DMS114 treated with DMSO at 0.1 percent for 48 hours (cell line): ENCODE measurements around the gene SCYGR4.

Source experiments
- DNase-seq: peaks from one replicate; lab custom pipeline; 2025; ENCODE audit not compliant: unreplicated experiment; lab: John Stamatoyannopoulos, UW

SCYGR4 gene

GRCh38 chr2:227613272-227613660, 4.0 kb upstream of the SCYGR4 start:
- no peak for DNase-seq

DNA sequence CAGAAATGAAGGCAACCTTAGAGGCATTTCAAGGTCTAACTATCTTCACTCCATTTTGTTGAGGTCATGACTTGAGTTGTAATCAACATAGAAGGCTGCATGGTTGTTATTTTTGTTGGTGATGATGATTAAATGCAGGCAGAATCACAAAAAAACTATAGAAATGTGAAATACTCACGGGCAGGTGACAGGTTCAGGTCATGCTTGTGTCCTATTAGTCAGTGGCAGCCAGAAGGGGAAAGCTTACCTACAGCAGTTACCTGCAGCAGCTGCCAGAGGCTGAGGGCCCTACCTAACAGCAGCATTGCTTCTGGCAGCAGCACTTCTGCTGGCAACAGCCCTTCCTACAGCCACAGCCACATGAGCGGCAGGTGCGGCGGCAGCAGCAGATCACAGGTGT, 3.1 kb upstream of the SCYGR4 start:
- DNase-seq: no peak

DNA sequence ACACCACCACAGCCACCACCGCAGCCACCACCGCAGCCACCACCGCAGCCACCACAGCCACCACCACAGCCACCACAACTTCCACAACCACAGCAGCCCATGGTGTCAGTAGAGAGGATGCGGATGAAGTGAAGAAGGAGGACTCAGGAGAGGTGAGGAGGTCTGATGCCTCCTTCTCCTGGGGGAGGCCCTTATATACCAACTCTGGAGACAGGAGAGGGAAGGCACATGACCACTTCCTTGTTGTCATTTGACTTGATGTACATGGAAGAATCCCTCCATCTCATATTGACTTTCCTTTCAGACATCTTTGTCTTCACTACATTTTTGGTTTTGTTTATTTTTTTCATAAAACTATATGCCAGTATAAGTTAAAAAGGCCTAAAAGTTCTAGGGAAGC, 2.6 kb upstream of the SCYGR4 start, which contains the start of gene SCYGR3:
TSS of gene SCYGR3 (minus strand) at position 101 of the 400 bp plus-strand sequence. CDS start at position 101, 0 bp downstream.
- DNase-seq: no peak

DNA sequence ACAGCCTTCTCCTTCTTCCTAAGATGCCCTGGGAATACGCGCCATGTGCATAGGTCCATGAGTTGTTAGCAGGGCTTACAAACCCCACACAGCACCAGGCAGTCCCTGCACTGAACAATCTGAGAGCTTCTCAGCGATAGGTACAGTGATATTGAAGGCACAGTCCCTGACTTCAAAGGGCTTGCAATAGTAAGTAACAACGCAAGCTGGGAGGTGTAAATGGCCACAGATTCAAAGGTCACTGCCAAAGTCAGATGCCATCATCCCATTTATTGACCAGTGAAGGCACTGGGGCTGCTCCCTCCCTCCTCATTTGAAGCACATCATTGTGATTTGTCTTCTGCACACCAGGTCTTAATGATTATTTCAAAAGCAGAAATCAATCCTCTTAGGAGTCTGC, 2.1 kb upstream of the SCYGR4 start:
- no peak for DNase-seq

DNA sequence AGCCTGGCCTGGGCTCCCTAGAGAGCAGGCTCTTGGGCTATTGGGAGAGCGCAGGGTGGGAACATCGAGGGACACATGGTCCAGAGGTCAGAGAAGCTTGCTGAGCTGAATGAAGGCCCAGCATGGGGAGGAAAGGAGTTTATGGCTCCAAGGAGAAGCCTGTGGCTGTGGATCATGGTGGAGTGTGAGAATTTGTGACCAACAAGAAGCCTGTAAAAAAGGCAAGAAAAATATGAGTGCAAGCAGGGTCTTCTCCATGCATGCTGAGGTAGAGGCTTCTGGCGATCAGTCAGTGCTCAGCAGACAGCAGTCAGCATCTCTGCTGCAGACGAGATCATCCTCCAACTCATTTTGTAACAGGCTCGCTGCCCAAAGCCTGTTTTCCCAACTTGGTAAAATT, 1.4 kb upstream of the SCYGR4 start:
- DNase-seq: no peak

- DNase-seq: no peak
Observed at GRCh38 chr2:227616631-227617030, 667 bp upstream of the SCYGR4 start.

DNA sequence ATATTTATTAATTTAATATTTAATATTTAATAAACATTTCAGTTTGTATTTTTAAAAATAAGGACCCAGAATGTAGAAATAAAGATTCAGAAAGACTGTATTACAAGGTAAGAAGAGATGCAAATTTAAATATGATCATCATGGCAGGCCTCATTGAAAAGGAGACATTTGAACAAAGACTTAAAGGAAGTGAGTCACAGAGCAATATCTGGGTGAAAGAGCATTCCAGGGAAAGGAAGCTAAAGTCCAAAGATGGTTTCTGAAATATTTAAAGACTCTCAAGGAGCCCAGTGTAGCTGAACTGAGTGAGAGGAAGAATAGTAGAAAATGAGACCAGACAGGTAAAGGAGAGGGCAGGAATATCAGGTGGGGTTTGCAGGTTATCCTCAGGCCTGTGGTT, 5.9 kb downstream of the SCYGR4 start:
- DNase-seq: no peak

DNA sequence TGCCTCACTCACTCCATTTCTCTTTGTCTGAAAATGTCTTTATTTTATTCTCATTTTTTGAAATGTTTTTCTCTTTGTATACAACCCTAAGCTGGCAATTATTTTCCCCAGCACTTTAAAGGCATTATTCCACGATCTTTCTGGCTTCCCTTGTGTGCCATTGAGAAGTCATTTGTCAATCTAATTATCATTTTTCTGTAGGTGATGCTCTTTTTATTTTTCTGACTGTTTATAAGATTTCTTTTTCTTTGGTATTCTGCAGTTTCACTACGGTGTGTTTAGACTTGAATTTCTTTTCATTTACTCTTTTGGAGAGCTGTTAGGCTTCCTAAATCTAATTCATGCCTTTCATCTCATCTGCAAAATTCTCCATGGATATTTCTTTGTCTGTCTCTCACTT, 8.1 kb downstream of the SCYGR4 start:
- no peak for DNase-seq

DNA sequence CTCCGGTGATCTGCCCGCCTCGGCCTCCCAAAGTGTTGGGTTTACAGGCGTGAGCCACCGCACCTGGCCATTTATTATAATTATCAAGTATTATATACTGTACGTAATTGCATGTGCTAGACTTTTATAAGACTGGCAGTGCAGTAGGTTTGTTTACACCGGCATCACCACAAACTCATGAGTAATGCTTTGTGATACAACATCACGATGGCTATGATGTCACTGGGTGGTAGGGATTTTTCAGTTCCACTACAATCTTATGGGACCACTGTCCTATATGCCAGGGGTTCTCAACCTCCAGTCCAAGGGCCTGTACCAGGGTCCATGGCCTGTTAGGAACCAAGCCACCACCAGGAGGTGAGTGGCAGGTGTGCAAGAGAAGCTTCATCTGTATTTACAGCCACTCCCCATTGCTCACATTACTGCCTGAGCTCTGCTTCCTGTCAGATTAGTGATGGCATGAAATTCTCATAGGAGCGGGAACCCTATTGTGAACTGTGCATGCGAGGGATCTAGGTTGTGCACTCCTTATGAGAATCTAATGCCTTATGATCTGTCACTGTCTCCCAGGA, 9.4 kb downstream of the SCYGR4 start:
- DNase-seq: no peak

- DNase-seq: no peak
Observed at GRCh38 chr2:227627769-227628168, 10.5 kb downstream of the SCYGR4 start.

- DNase-seq: no peak
Observed at GRCh38 chr2:227629435-227629834, 12.1 kb downstream of the SCYGR4 start.

GRCh38 chr2:227630322-227630721, 13.0 kb downstream of the SCYGR4 start:
- no peak for DNase-seq

- no peak for DNase-seq
Observed at GRCh38 chr2:227632827-227633226, 15.5 kb downstream of the SCYGR4 start.

DNA sequence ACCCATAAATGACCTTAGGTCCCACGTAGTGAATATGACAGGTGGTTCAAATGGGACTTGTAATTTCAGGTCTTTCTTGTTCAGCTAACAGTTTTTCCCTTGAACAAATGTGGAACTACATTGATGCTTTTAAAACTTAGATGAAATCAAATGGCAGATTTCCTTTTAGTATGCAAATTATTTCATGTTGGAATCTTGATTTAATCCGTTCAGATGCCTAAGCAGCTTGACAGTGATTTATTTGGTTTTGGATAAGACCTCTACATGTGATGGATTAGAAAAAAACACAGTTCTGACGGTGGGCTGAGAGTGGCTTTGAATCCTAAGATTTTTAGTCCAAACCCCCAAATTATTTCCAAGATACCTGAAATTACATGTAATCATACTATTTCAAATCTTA, 16.9 kb downstream of the SCYGR4 start:
- DNase-seq: no peak

DNA sequence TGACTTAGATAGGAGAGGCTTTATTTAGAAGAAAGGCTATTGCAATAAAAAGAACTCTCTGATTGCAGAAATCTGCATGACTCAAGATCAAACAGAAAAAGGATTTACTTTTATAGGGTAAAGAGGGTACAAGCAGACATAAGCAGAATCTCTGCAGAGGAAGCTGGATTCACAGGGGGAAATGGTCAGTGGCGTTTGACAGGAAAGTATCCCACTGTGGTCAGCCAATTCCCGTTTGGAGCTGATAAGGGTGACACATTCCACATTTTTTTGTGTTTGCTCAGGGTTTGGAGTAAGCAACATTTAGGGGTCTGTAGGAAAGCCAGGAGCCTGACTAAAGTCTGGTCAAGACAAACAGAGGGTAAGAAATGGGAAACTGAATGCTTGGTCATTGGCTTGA, 25.4 kb downstream of the SCYGR4 start:
- no peak for DNase-seq

DNA sequence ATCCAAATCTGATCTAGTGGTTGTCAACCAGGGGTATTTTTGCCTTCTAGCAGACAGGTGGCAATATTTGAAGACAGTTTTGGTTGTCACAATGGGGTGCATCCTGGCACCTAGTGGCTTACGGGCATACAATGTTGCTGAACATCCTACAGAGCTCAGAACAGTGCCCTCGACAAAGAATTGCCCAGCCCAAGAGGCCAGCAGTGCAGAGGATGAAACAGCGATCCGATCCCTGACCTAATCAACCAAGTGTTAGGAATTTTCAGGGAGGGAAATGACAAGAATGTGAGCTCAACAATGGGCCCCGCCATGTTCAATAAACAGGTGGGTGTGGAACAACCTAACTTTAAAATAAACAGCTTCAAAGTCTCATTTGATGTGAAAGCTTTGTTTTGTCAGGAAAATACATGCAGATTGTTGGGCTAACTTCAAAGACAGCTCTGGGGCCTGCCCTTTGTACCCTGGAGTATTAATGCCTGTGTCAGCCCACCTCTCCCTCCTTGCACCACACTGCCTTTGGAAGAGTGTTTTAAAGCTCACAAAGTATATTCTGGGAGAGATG, 26.8 kb downstream of the SCYGR4 start:
- DNase-seq: no peak

GRCh38 chr2:227653419-227653818, 36.1 kb downstream of the SCYGR4 start:
- DNase-seq: no peak

- no peak for DNase-seq
Observed at GRCh38 chr2:227654426-227654825, 37.1 kb downstream of the SCYGR4 start.

DNA sequence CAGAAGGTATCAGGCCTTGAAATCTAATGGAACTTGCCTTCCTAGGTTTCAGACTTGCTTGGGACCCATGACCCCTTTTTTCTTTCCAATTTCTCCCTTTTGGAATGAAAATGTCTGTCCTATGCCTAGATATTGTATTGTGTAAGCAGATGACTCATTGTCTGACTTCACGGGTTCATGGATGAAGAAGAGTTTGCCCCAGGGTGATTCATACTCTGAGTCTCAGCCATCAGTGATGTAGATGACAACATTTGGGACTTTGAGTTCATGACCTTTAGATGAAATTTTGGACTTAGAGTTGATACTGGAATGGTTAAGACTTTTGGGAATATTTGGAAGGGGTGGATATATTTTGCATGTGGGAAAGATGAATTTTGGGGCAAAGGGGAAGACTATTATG, 38.2 kb downstream of the SCYGR4 start:
- no peak for DNase-seq

GRCh38 chr2:227657199-227657845, 40.0 kb downstream of the SCYGR4 start:
- no peak for DNase-seq

DNA sequence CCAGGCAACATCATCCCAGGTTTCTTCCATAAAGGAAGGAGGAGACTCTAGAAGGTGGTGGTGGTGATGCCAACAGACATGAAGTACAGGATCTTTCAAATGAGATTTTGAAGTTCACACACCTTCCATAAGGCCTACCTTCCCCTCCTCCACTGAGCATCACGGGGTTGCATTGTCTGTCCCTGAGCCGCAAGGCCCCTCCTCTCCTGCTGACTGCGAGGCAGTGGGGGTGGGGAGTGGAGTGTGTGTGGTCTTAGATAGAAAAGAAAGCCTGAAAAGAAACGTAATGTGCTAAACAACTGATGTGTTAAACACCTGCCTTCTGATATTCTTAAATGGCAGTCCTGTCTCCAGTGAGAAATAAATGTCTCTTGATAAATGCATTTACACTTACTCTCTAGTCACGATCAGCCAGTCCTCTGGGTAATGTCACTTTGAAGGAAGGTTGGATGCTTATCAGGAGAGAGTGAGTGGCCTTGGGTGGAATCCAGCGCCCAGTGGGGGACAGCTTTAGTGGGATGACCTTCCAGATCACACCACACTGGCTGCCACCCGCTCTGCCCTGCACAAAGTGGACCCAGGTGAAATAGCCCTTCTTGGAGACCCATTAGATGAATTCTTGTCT, 43.8 kb downstream of the SCYGR4 start:
- DNase-seq: no peak

DNA sequence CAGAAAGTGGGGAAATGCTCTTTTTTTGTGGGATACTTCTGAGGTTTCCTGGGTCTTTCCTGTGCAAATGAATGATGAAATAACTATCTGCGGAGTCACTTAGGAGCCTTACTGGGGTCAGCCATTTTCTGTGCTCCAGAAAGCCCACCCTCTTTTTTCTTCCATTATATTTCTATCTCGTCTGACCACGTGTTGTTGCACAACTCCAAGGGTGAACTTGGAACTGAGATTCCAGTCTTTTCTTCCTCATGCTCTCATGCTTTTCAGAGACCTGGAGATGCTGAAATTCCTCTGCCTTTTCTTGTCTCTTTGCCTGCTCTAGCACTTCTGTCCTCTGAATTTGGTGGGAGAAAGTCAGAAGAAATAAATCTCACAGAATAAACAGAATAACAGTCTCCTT, 44.5 kb downstream of the SCYGR4 start:
- no peak for DNase-seq
